KMS-11 (cell line): Measurements from ENCODE around the gene VTN.

Source experiments
- H2AFZ ChIP-seq: fragments of 200-600 bp; sonication (generic); 2 replicates; pipeline ENCODE4 v1.6.1; 2016; ENCODE audit warnings: antibody characterized with exemption, mixed run types, low read depth
- H3K27ac ChIP-seq: fragments of 200-600 bp; sonication (generic); 2 replicates; pipeline ENCODE4 v1.6.1; 2016; ENCODE audit warnings: mild to moderate bottlenecking, mixed run types
- H3K27me3 ChIP-seq: fragments of 200-600 bp; sonication (generic); 2 replicates; pipeline ENCODE4 v1.6.1; 2017; ENCODE audit warnings: mild to moderate bottlenecking, low read depth, mixed run types, moderate library complexity; ENCODE audit not compliant: insufficient read depth
- H3K36me3 ChIP-seq: fragments of 200-600 bp; sonication (generic); 2 replicates; pipeline ENCODE4 v1.6.1; 2017; ENCODE audit warnings: mild to moderate bottlenecking, mixed run types; ENCODE audit not compliant: insufficient read depth
- H3K4me1 ChIP-seq: fragments of 200-600 bp; sonication (generic); 2 replicates; pipeline ENCODE4 v1.6.1; 2016; ENCODE audit warnings: mild to moderate bottlenecking, low read depth, mixed run types; ENCODE audit not compliant: poor library complexity, severe bottlenecking
- H3K4me2 ChIP-seq: fragments of 200-600 bp; sonication (generic); 2 replicates; pipeline ENCODE4 v1.7.0; 2016; ENCODE audit warnings: mild to moderate bottlenecking, mixed run types
- H3K4me3 ChIP-seq: fragments of 200-600 bp; sonication (generic); IDR thresholded peaks from 2 replicates; pipeline ENCODE4 v1.6.1; 2017; ENCODE audit warnings: low read depth, low read length, mixed read lengths; ENCODE audit not compliant: insufficient read depth
- H3K79me2 ChIP-seq: fragments of 200-600 bp; sonication (generic); 2 replicates; pipeline ENCODE4 v1.6.1; 2016; ENCODE audit warnings: low read depth, mixed run types; ENCODE audit not compliant: insufficient read depth
- H3K9ac ChIP-seq: fragments of 200-600 bp; sonication (generic); 2 replicates; pipeline ENCODE4 v1.6.1; 2016; ENCODE audit warnings: mild to moderate bottlenecking, mixed run types
- H4K20me1 ChIP-seq: fragments of 200-600 bp; sonication (generic); 2 replicates; pipeline ENCODE4 v1.6.1; 2016; ENCODE audit warnings: mild to moderate bottlenecking, mixed run types; ENCODE audit not compliant: insufficient read depth
- CTCF ChIP-seq: fragments of 200-600 bp; sonication (generic); conservative IDR thresholded peaks from 2 replicates; pipeline ENCODE4 v1.6.1; 2017; ENCODE audit warnings: low read depth, mild to moderate bottlenecking, antibody characterized with exemption, low read length, moderate library complexity, mixed read lengths

Gene VTN

GRCh38 chr17:28386391-28386790 is 16.3 kb upstream of the VTN start:
- no peak overlapping the region for H2AFZ ChIP-seq
- H3K36me3 ChIP-seq: no peaks in the 10 kb centered on the region
- no peaks in the 10 kb centered on the region for H3K4me1 ChIP-seq
- H3K27me3 ChIP-seq: no peaks in the 10 kb centered on the region
- no peak overlapping the region for H3K4me3 ChIP-seq
- no peak overlapping the region for H3K27ac ChIP-seq
- TF ChIP-seq CTCF: no peak
- H3K9ac ChIP-seq: no peak overlapping the region
- H3K79me2 ChIP-seq: no peaks in the 10 kb centered on the region
- no peak overlapping the region for H3K4me2 ChIP-seq
- H4K20me1 ChIP-seq: no peaks in the 10 kb centered on the region

- Histone ChIP-seq H3K4me3 (no peak overlapping the region), H3K9ac (no peak overlapping the region), H3K27me3 (no peaks in the 10 kb centered on the region), H3K4me1 (no peaks in the 10 kb centered on the region), H3K27ac (no peak overlapping the region), H4K20me1 (no peaks in the 10 kb centered on the region), H2AFZ (no peak overlapping the region), H3K79me2 (no peaks in the 10 kb centered on the region), H3K4me2 (no peak overlapping the region), H3K36me3 (no peaks in the 10 kb centered on the region)
- TF ChIP-seq CTCF: no peak
These were observed 15.3 kb upstream of the VTN start for GRCh38 chr17:28385406-28385805.

GRCh38 chr17:28385037-28385400 is 14.9 kb upstream of the VTN start:
- no peak overlapping the region for H3K27ac ChIP-seq
- H3K9ac ChIP-seq: no peak overlapping the region
- H3K4me1 ChIP-seq: no peaks in the 10 kb centered on the region
- no peak overlapping the region for H2AFZ ChIP-seq
- no peaks in the 10 kb centered on the region for H3K27me3 ChIP-seq
- H3K36me3 ChIP-seq: no peaks in the 10 kb centered on the region
- H3K4me2 ChIP-seq: no peak overlapping the region
- H4K20me1 ChIP-seq: no peaks in the 10 kb centered on the region
- H3K79me2 ChIP-seq: no peaks in the 10 kb centered on the region
- no peak overlapping the region for H3K4me3 ChIP-seq
- TF ChIP-seq CTCF: no peak

GRCh38 chr17:28384281-28385036 is 14.4 kb upstream of the VTN start:
- Histone ChIP-seq H3K27ac (no peak overlapping the region), H3K79me2 (no peaks in the 10 kb centered on the region), H3K4me1 (no peaks in the 10 kb centered on the region), H3K9ac (no peak overlapping the region), H3K36me3 (no peaks in the 10 kb centered on the region), H4K20me1 (no peaks in the 10 kb centered on the region), H2AFZ (no peak overlapping the region), H3K4me2 (no peak overlapping the region), H3K27me3 (no peaks in the 10 kb centered on the region), H3K4me3 (no peak overlapping the region)
- TF ChIP-seq CTCF: no peak
